Caco-2 (cell line): Measurements from ENCODE around the gene GPC5. TPM values are rescaled to one million over a fixed set of nuclear protein-coding genes. Genes with fewer than 3 reads are reported as not detected.

Source experiments
- BruUV-seq: library from RNA; stranded (reverse); fragments of 400-500 nt; replicated peaks from 2 replicates; lab custom pipeline; 2021; lab: Mats Ljungman, UMichigan
- CTCF ChIA-PET: fragments of 300-600 bp; sonication (Branson Sonifier 250); formaldehyde crosslinking; loops from one replicate; lab custom pipeline; 2022; ENCODE audit warnings: antibody characterized with exemption; lab: Charles Lee
- POLR2A ChIA-PET: fragments of 300-600 bp; sonication (Branson Sonifier 250); formaldehyde crosslinking; loops from one replicate; lab custom pipeline; 2022; ENCODE audit warnings: antibody characterized with exemption; lab: Charles Lee
- DNase-seq, 2 experiments: peaks; one replicate each; pipeline versions ENCODE4 v3.0.0 to v3.0.0-alpha.2; 2020 to 2022
- H3K27me3 ChIP-seq: replicated peaks from 2 replicates; pipeline ENCODE4 v1.6.0; 2011; ENCODE audit warnings: low read length; ENCODE audit not compliant: control insufficient read depth, insufficient read depth
- H3K36me3 ChIP-seq: 2 replicates; pipeline ENCODE4 v1.5.1; 2011; ENCODE audit warnings: low read length; ENCODE audit not compliant: control insufficient read depth, insufficient read depth
- H3K4me1 ChIP-seq: fragments of 250-450 bp; sonication (Bioruptor Pico); 2 replicates; pipeline ENCODE4 v1.5.1; 2020; ENCODE audit warnings: mild to moderate bottlenecking
- H3K4me3 ChIP-seq: 2 replicates; pipeline ENCODE4 v1.5.1; 2011; ENCODE audit warnings: low read depth, mild to moderate bottlenecking, control low read depth, low read length
- H3K9me3 ChIP-seq: fragments of 250-450 bp; sonication (Bioruptor Pico); 2 replicates; pipeline ENCODE4 v1.5.1; 2020; ENCODE audit warnings: mild to moderate bottlenecking, moderate library complexity
- H3K27ac Mint-ChIP-seq: one replicate; pipeline ENCODE4 v1.8.0; 2022; ENCODE audit warnings: mixed read lengths; ENCODE audit not compliant: unreplicated experiment
- H3K27me3 Mint-ChIP-seq: one replicate; pipeline ENCODE4 v1.8.0; 2022; ENCODE audit warnings: mixed read lengths; ENCODE audit not compliant: insufficient read depth, unreplicated experiment
- H3K36me3 Mint-ChIP-seq: one replicate; pipeline ENCODE4 v1.8.0; 2022; ENCODE audit warnings: mild to moderate bottlenecking, mixed read lengths; ENCODE audit not compliant: insufficient read depth, unreplicated experiment
- H3K4me1 Mint-ChIP-seq: one replicate; pipeline ENCODE4 v1.8.0; 2022; ENCODE audit warnings: low read depth, mixed read lengths; ENCODE audit not compliant: unreplicated experiment
- H3K4me3 Mint-ChIP-seq: one replicate; pipeline ENCODE4 v1.8.0; 2022; ENCODE audit warnings: mild to moderate bottlenecking, moderate library complexity, mixed read lengths; ENCODE audit not compliant: unreplicated experiment
- H3K9me3 Mint-ChIP-seq: one replicate; pipeline ENCODE4 v1.8.0; 2022; ENCODE audit warnings: mixed read lengths; ENCODE audit not compliant: unreplicated experiment
- intact Hi-C: fragments of 100-400 bp; cut with micrococcal nuclease; formaldehyde crosslinking; loops from one replicate; pipeline ENCODE4 v1.10.0; 2022; ENCODE audit not compliant: unreplicated experiment
- total RNA-seq: library from RNA; stranded (reverse); gene quantifications from 2 replicates; pipeline ENCODE4 v1.2.3, GENCODE V29; 2022
- TF ChIP-seq, protein P1 (sequence below), 2 experiments: fragments of 200-600 bp in 1 of 2; IDR thresholded peaks; 1 replicate in 1 of 2; 2 replicates in 1 of 2; pipeline versions ENCODE4 v1.5.1 to v1.8.0; 2011 to 2022; ENCODE audit warnings: antibody characterized with exemption in 1 of 2, control low read depth in 1 of 2, inconsistent platforms in 1 of 2, low read depth in 1 of 2, low read length in 1 of 2, mild to moderate bottlenecking in 1 of 2, moderate library complexity in 1 of 2; ENCODE audit not compliant: insufficient read depth in 1 of 2, severe bottlenecking in 1 of 2, unreplicated experiment in 1 of 2

GPC5 gene
- total RNA-seq, 1 experiment from 2014 or later = 4.1 TPM

DNA sequence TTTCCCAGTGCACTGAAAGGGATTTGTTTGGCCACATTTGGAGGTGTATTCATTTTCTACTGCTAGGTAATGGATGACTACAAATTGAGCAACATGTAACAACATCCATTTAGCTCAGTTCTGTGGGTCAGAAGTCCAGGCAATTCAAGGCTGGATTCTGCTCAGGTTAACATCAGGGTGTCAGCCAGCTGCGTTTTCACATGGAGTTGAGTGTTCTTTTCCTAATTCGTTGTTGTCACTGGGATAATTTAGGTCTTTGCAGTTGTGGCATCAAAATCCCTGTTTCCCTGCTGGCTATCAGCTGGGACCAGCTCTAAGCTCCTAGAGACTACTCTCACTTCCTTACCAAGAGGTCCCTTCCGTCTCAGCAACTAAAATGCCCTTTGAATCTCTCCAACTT is 25.5 kb upstream of the GPC5 start:
- CTCF ChIA-PET = interaction anchor here (1.7 kb wide), 1 partner anchor 34 kb away, joined by 4 read pairs; no protein-coding TSS in a partner anchor
- H3K27me3 Mint-ChIP-seq = no peaks in the 10 kb centered on the region
- TF ChIP-seq, protein P1, sequence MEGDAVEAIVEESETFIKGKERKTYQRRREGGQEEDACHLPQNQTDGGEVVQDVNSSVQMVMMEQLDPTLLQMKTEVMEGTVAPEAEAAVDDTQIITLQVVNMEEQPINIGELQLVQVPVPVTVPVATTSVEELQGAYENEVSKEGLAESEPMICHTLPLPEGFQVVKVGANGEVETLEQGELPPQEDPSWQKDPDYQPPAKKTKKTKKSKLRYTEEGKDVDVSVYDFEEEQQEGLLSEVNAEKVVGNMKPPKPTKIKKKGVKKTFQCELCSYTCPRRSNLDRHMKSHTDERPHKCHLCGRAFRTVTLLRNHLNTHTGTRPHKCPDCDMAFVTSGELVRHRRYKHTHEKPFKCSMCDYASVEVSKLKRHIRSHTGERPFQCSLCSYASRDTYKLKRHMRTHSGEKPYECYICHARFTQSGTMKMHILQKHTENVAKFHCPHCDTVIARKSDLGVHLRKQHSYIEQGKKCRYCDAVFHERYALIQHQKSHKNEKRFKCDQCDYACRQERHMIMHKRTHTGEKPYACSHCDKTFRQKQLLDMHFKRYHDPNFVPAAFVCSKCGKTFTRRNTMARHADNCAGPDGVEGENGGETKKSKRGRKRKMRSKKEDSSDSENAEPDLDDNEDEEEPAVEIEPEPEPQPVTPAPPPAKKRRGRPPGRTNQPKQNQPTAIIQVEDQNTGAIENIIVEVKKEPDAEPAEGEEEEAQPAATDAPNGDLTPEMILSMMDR (IDR thresholded peaks at IDR 0.05; ENCODE audit: insufficient read depth in 1 of 2, low read depth in 1 of 2, low read length in 1 of 2, severe bottlenecking in 1 of 2, unreplicated experiment in 1 of 2) = no peak
- Histone ChIP-seq H3K27me3 (no peaks in the 10 kb centered on the region), H3K4me1 (0 out of 2 replicates have a peak, but pooled peaks cover 3% of the 10 kb centered on the region), H3K36me3 (no peaks in the 10 kb centered on the region), H3K4me3 (no peak overlapping the region), H3K9me3 (no peaks in the 10 kb centered on the region)
- H3K36me3 Mint-ChIP-seq = no peaks in the 10 kb centered on the region
- DNase-seq = no peak
- POLR2A ChIA-PET = no interaction called here
- intact Hi-C loops = no loop called here
- no peak overlapping the region for H3K4me3 Mint-ChIP-seq
- no peaks in the 10 kb centered on the region for H3K4me1 Mint-ChIP-seq
- H3K27ac Mint-ChIP-seq = no peak overlapping the region
- no peaks in the 10 kb centered on the region for H3K9me3 Mint-ChIP-seq
- no TSS peak for BruUV-seq

DNA sequence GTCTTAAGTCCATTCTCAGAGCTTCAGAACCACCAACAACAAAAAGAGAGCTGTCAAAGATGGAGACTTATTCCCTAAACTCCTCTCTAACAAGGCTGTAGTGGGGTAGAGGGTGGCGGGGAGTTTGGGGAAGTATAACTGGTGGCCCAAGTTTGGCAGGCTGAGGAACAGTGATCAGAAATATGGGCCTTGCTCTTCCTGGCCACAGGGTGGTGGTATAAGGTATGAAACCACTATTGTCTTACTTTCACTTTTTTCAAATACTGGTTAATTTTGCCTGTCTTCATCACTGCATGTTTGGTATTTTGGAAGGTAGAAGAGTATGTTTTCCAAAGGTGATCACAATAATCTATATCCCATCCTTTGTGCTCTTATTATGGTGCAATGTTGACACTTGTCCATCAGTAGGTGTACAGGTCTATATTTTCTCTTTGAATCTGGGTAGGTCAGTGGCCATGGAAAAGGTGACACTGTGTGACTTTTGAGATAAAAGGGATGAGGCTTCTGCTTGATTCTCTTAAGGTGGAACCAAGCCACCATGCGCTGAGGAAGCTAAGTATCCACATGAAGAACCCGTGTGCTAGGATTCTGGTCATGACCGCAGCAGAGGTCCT is 23.2 kb upstream of the GPC5 start:
- Mint-ChIP-seq H3K27me3 (no peaks in the 10 kb centered on the region), H3K4me3 (no peak overlapping the region), H3K27ac (no peak overlapping the region), H3K4me1 (no peaks in the 10 kb centered on the region), H3K9me3 (no peaks in the 10 kb centered on the region), H3K36me3 (no peaks in the 10 kb centered on the region)
- TF ChIP-seq, protein P1 (IDR thresholded peaks at IDR 0.05; ENCODE audit: insufficient read depth in 1 of 2, low read depth in 1 of 2, low read length in 1 of 2, severe bottlenecking in 1 of 2, unreplicated experiment in 1 of 2) = peak; percentile 63 to 67
- Histone ChIP-seq H3K36me3 (no peaks in the 10 kb centered on the region), H3K4me3 (no peak overlapping the region), H3K4me1 (0 out of 2 replicates have a peak, but pooled peaks cover 3% of the 10 kb centered on the region), H3K9me3 (no peaks in the 10 kb centered on the region), H3K27me3 (no peaks in the 10 kb centered on the region)
- BruUV-seq = no TSS peak
- ChIA-PET CTCF (no interaction called here), POLR2A (no interaction called here)
- peak in 1 of 2 experiments; percentile 30 for DNase-seq
- intact Hi-C loops = loop anchor here (1.0 kb wide), 2 partner anchors 31 to 407 kb away; no protein-coding TSS in a partner anchor

DNA sequence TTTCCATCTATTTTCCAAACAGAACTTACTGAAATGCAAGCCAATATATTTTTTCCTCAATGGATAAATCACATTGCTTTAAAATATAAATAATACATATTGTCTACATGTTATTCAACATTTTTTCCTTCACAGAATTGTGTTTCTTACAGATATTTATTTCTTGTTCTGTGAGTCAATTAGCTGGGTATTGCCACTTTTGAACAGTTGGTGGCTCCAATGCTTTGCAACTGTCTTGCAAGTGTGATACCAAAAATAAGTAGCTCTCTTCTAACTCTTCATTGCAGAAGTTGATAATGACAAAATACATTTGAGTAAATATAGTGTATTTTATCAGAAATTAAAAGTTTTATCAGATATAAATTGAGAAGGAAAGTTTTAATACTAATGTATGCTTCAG is 17.1 kb upstream of the GPC5 start:
- intact Hi-C loops = loop anchor here (1.0 to 10.0 kb wide), 6 partner anchors 25 to 401 kb away; no protein-coding TSS in a partner anchor

More for the DNA sequence above, 17.1 kb upstream of the GPC5 start:
- Histone ChIP-seq H3K36me3 (no peaks in the 10 kb centered on the region), H3K4me3 (no peak overlapping the region), H3K27me3 (no peaks in the 10 kb centered on the region), H3K4me1 (no peaks in the 10 kb centered on the region), H3K9me3 (no peaks in the 10 kb centered on the region)
- CTCF ChIA-PET = interaction anchor here (0.5 to 1.7 kb wide), 11 partner anchors 17 to 400 kb away, joined by 3 to 23 read pairs (median 4); partner anchors contain the start of gene GPC5
- TF ChIP-seq, protein P1 (IDR thresholded peaks at IDR 0.05; ENCODE audit: insufficient read depth in 1 of 2, low read depth in 1 of 2, low read length in 1 of 2, severe bottlenecking in 1 of 2, unreplicated experiment in 1 of 2) = peak; percentile 52 to 54
- H3K4me1 Mint-ChIP-seq = no peaks in the 10 kb centered on the region
- no peak for DNase-seq
- no peaks in the 10 kb centered on the region for H3K9me3 Mint-ChIP-seq
- no peak overlapping the region for H3K27ac Mint-ChIP-seq
- H3K36me3 Mint-ChIP-seq = no peaks in the 10 kb centered on the region
- POLR2A ChIA-PET = no interaction called here
- peaks cover 7% of the 10 kb centered on the region for H3K27me3 Mint-ChIP-seq
- no TSS peak for BruUV-seq
- H3K4me3 Mint-ChIP-seq = no peak overlapping the region
